GM15510 (cell line): ENCODE measurements around the gene AS3MT.

Source experiments
- POLR2A ChIP-seq: IDR thresholded peaks from 3 replicates; pipeline ENCODE4 v1.6.1; 2011; ENCODE audit warnings: borderline replicate concordance; ENCODE audit not compliant: insufficient read length; ENCODE audit errors: extremely low read depth

The AS3MT gene

DNA sequence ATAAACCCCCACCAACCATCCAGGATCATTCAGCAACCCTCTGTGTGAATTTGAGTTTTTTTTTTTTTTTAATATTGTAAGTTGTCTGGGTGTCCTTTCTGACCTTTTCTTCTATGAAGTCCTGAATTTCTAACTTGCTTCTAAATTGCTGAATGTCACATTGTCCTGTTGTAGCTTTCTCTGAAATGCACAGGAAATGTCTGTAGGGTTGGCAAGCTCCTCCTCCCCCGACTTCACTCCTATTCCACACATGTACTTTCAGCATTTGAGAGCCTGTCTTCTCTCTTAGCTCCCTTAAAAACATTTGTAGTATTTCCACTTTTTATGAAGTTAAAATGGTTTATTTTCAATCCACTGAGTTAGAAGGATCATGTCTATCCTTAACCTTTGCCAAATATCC, 45.5 kb downstream of the AS3MT start:
- TF ChIP-seq POLR2A = no peak

DNA sequence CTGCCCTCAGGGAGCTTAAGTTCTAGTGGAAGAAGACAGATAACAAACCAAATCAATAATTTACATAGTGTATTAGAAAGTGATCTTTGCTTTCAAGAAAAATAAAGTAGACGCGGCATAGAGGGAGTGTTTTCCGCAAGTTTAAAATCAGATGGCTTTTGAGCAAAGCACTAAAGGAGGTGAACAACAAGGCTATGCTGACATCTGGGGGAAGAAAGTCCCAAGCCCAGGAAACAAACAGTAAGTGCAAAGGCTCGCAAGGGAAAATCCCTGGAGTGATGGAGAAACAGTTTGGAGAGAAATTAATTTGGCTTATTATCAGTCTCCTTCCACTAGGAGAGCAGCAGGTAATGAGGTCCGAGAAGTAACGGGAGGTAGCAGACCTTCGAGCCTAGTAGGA, 46.9 kb downstream of the AS3MT start:
- TF ChIP-seq POLR2A = no peak

GRCh38 chr10:102917314-102917961, 48.2 kb downstream of the AS3MT start:
- no peak for TF ChIP-seq POLR2A

DNA sequence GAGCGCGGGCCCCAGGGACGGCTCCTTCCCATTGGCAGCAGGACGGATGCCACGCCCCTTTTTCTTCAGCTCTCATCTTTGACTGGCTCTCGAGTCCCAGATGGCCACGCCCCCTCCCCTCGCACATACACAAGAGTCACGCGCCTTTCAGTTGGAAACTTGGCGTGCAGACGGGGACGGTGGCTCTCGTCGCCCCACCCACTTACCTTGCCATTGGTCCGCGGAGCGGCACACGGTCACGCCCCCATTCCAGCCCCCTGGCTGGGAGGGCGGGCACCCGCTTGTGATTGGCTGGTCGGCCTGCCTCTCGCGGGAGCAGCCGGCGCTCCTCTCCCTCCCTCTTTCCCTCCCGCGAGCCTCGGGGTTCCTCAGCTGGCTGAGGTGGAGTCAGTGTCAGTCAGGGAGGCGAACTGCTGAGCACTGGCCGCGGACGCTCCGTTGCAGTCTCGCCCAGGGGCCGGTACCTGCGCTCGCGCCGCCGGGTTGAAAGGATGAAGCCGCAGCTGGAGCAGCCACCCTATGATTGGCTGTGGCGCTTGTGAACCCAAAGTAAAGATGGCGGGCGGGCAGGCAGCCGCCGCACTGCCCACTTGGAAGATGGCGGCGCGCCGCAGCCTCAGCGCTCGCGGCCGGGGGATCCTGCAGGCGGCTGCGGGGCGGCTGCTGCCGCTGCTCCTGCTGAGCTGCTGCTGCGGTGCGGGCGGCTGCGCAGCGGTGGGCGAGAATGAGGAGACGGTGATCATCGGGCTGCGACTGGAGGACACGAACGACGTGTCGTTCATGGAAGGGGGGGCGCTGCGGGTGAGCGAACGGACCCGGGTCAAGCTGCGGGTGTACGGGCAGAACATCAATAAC, 48.9 kb downstream of the AS3MT start, which contains the start of gene CNNM2:
Gene CNNM2 (plus strand): TSS at position 333 of the 855 bp plus-strand sequence. CDS start 187 bp downstream, at position 520.
- peak; percentile 75 for TF ChIP-seq POLR2A

GRCh38 chr10:102918817-102919245, 49.6 kb downstream of the AS3MT start:
- TF ChIP-seq POLR2A = no peak

DNA sequence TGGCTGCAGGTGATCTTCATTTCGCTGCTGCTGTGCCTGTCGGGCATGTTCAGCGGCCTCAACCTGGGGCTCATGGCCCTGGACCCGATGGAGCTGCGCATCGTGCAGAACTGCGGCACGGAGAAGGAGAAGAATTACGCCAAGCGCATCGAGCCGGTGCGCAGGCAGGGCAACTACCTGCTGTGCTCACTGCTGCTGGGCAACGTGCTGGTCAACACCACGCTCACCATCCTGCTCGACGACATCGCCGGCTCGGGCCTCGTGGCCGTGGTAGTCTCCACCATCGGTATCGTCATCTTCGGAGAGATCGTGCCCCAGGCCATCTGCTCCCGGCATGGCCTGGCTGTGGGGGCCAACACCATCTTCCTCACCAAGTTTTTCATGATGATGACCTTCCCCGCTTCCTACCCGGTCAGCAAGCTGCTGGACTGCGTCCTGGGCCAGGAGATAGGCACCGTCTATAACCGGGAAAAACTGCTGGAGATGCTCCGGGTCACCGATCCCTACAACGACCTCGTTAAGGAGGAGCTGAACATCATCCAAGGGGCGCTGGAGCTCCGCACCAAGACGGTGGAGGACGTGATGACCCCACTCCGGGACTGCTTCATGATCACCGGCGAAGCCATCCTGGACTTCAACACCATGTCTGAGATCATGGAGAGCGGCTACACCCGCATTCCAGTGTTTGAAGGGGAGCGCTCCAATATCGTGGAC, 50.1 kb downstream of the AS3MT start:
- no peak for TF ChIP-seq POLR2A

DNA sequence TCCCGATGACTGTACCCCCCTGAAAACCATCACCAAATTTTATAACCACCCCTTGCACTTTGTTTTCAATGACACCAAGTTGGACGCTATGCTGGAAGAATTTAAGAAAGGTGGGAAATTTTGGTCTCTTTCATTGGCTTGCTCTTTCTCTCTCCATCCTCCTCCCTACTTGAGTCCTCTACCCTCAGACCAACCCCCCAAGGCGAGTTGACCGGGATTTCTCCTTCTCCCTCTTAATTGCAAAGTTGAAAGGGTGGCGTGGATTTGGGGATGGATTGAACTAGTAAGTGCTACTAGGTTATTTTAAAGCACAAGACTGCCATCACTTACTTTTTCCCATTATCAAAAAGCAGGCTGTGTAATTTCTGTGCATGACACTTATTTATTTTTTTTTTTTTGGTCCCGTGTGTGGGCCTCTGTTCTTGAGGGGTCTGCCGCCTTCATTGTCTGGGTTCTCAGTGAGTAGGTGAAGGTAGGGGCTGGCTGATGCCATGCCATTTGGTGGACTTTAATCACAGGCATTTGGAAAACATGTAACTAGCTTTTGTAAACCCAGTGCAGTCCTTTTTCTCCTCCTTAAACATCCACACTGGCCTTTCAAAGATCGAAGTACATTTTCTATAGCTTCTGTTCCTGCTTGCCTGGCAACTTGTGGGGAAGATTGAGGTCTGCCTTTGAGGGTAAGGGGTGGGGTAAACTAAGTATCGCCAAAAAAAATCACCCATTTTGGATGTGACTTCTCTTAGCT, 50.9 kb downstream of the AS3MT start:
- no peak for TF ChIP-seq POLR2A

DNA sequence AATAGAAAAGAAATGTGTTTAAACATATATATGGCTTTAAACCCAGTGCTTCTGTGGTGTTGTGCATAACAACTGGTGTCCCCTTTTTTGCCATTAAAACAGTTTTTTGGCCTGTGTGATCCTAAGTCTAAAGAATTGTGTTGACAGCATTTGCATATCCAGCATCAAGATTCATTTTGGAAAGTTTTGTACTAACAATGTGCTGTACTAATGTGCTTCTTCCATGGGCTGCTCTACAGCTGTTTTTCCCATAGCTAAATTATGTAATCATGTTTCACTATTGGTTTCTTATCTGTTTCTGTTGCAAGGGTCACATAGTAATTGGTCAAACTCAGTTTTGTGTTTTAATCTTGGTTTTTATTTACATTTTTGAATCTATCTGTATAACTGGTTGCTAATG, 54.3 kb downstream of the AS3MT start:
- no peak for TF ChIP-seq POLR2A

GRCh38 chr10:102926842-102927241, 57.6 kb downstream of the AS3MT start:
- no peak for TF ChIP-seq POLR2A

DNA sequence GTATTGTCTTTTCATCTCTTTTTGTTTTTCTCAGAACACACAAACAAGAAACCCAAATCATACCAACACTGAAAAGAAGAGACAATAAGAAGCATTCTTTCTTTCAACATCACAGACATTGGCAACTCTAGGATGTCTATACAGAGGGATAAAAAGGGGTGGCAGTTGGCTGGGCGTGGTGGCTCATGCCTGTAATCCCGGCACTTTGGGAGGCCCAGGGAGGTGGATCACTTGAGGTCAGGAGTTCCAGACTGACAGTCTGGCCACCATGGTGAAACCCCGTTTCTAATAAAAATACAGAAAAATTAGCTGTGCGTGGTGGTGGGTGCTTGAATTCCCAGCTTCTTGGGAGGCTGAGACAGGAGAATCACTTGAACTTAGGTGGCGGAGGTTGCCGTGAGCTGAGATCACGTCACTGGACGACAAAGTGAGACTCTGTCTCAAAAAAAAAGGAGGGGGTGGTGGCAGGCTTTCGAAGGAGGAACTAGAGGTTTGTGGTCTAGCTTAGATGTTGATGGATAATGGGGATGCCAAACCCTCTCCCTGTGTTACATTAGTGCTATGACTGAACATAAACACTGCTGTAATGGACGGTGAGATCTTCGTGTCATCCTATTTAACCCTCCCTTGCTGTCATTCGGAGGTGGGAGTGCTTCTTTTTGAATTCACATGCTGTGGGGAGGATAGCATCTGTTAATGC, 58.2 kb downstream of the AS3MT start:
- TF ChIP-seq POLR2A = no peak

DNA sequence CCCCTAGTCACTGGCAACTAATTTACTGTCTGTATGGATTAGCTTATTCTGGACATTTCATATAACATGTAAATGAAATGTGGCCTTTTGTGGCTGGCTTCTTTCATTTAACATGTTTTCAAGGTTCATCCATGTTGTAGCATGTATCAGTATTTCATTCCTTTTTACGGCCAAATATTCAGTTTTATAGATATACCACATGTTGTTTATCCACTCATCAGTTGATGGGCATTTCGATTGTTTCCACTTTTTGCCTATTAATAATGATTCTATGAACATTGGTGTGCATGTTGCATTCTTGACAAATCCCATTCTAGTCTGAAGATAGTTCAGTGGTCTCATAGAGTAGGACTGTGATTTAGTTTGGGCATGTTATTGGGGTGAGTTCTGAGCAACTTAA, 61.5 kb downstream of the AS3MT start:
- TF ChIP-seq POLR2A = no peak

DNA sequence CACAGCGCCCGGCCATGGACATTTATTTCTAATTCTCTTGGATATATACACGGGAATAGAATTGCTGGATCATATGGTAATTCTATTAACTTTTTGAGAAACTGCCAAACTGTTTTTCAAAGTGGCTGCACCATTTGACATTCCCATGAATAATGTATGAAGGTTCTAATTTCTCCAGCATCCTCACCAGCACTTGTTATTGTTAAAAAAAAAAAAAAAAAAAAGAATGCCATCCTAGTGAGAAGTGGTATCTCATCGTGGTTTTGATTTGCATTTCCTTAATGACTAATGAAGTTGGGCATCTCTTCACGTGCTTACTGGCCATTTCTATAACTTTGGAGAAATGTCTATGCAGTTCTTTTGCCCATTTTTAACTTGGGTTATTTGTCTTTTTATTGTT, 62.4 kb downstream of the AS3MT start:
- no peak for TF ChIP-seq POLR2A

DNA sequence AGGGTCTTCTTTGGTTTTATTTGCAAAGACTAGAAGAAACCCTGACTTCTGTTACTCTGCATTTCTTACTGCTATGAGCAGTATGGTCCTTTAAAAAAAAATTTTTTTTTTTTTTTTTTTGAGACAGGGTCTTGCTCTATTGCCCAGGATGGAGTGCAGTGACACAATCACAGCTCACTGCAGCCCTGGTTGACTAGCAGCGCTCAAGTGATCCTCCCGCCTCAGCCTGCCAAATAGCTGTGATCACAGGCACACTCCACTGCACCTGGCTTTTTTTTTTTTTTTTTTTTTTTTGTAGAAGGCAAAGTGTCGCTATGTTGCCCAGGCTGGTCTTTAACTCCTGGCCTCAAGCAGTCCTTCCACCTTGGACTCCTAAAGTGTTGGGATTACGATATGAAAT, 66.2 kb downstream of the AS3MT start:
- TF ChIP-seq POLR2A = no peak
